Vagina (tissue), 2 donors: ENCODE data around the gene TTC34.

Source experiments
- POLR2A ChIP-seq, 2 donors: fragments of 450-650 bp; IDR thresholded peaks; one replicate each; pipeline ENCODE4 v1.6.1; 2017; ENCODE audit warnings: antibody characterized with exemption in 2 of 2, mild to moderate bottlenecking in 2 of 2, moderate library complexity in 2 of 2
- TF ChIP-seq, protein P1 (sequence below), 3 experiments: fragments of 450-650 bp in 2 of 3; fragments of 200-600 bp in 1 of 3; sonication (generic) in 1 of 3; IDR thresholded peaks; one replicate each; pipeline ENCODE4 v1.5.1; 2017 to 2019; ENCODE audit warnings: antibody characterized with exemption in 3 of 3, mild to moderate bottlenecking in 2 of 3, moderate library complexity in 2 of 3

DNA sequence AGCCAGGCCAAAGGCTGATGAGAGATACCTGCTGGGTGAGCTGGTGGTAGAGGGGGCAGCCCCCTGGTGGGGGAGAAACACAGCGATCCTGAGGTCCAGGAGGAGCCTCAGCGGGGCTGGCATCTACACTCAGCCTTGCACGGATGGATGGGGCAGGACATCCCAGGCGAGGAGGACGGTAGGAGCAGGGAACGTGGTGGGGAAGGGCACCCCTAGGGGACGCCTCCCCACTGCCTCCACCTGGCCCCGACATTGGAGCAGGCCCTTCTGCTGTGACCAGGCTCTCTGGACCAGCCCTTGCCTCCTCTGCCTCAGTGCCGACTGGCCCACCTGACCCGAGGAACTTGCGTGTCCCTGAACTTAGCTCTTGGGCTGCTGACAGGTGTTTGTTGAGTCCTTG lies 162.3 kb downstream of the TTC34 start:
- TF ChIP-seq, protein P1, sequence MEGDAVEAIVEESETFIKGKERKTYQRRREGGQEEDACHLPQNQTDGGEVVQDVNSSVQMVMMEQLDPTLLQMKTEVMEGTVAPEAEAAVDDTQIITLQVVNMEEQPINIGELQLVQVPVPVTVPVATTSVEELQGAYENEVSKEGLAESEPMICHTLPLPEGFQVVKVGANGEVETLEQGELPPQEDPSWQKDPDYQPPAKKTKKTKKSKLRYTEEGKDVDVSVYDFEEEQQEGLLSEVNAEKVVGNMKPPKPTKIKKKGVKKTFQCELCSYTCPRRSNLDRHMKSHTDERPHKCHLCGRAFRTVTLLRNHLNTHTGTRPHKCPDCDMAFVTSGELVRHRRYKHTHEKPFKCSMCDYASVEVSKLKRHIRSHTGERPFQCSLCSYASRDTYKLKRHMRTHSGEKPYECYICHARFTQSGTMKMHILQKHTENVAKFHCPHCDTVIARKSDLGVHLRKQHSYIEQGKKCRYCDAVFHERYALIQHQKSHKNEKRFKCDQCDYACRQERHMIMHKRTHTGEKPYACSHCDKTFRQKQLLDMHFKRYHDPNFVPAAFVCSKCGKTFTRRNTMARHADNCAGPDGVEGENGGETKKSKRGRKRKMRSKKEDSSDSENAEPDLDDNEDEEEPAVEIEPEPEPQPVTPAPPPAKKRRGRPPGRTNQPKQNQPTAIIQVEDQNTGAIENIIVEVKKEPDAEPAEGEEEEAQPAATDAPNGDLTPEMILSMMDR (IDR thresholded peaks at IDR 0.05): no peak
- no peak for TF ChIP-seq POLR2A (IDR thresholded peaks at IDR 0.05)
